K562 (cell line): ENCODE results near the gene NFATC3. TPM values are rescaled to one million over a fixed set of nuclear protein-coding genes. Genes with fewer than 3 reads are reported as not detected.

ENCODE experiments used
- MTA3 ChIP-seq: fragments of 450-650 bp; formaldehyde crosslinking; IDR thresholded peaks from 2 replicates; pipeline ENCODE4 v1.6.1; 2017; ENCODE audit warnings: mild to moderate bottlenecking, borderline replicate concordance
- MYBL2 ChIP-seq, 2 experiments: fragments of 450-650 bp in 1 of 2; sonication (generic) in 1 of 2; formaldehyde crosslinking in 1 of 2; IDR thresholded peaks; 2 replicates each; pipeline versions ENCODE4 v1.6.1 to v1.8.1; 2017 to 2022; ENCODE audit warnings: borderline replicate concordance in 1 of 2, inconsistent platforms in 1 of 2, low read depth in 1 of 2, mild to moderate bottlenecking in 1 of 2, missing genetic modification reagents in 1 of 2, moderate library complexity in 1 of 2
- NFRKB ChIP-seq: fragments of 450-650 bp; IDR thresholded peaks from 2 replicates; pipeline ENCODE4 v1.6.1; 2016; ENCODE audit warnings: low read depth
- SIN3B ChIP-seq: fragments of 450-650 bp; IDR thresholded peaks from 2 replicates; pipeline ENCODE4 v1.6.1; 2017; ENCODE audit warnings: low read depth, mild to moderate bottlenecking, moderate library complexity
- SLC30A9 ChIP-seq: fragments of 250-450 bp; sonication (Bioruptor Pico); IDR thresholded peaks from 2 replicates; pipeline ENCODE4 v1.8.0; 2022; ENCODE audit warnings: mild to moderate bottlenecking, moderate library complexity
- SMARCA5 ChIP-seq: fragments of 450-650 bp; IDR thresholded peaks from 2 replicates; pipeline ENCODE4 v1.6.1; 2016
- ZC3H8 ChIP-seq: fragments of 450-650 bp; IDR thresholded peaks from 2 replicates; pipeline ENCODE4 v1.6.1; 2017
- ZNF408 ChIP-seq: fragments of 250-450 bp; sonication (Bioruptor Pico); IDR thresholded peaks from 2 replicates; pipeline ENCODE4 v1.4.0; 2020; ENCODE audit warnings: low read depth, mild to moderate bottlenecking, moderate library complexity
- polyA plus RNA-seq, 8 experiments: library from polyadenylated mRNA; depleted of rRNA in 4 of 8; stranded (reverse) in 5 of 8; unstranded in 3 of 8; fragments of >200 nt; fragmentation: Nextera tagmentation in 2 of 8; fragmentation: Illumina TruSeq in 1 of 8; extraction: Ambion mirVana in 2 of 8; extraction: Trizol in 1 of 8; gene quantifications; 2 replicates each; pipeline versions ENCODE4 v1.2.1 to v1.2.3, GENCODE V29; 2011 to 2014; ENCODE audit warnings: inconsistent platforms in 1 of 8, missing spikeins in 1 of 8
- total RNA-seq, 7 experiments: library from RNA; depleted of rRNA in 6 of 7; stranded (reverse); fragments of >200 nt in 6 of 7; fragmentation: Illumina TruSeq in 2 of 7; extraction: Trizol in 2 of 7; gene quantifications; 2 replicates each; pipeline versions ENCODE4 v1.2.1 to v1.2.3, GENCODE V29; 2011 to 2021; ENCODE audit warnings: low replicate concordance in 1 of 7
- TF ChIP-seq, protein P1 (sequence below): sonication (generic); formaldehyde crosslinking; IDR thresholded peaks from 2 replicates; pipeline ENCODE4 v1.8.0; 2022; ENCODE audit warnings: mild to moderate bottlenecking, low read depth, missing genetic modification reagents
- TF ChIP-seq, protein P2 (sequence below), 2 experiments: fragments of 450-650 bp; formaldehyde crosslinking in 1 of 2; IDR thresholded peaks; 2 replicates each; pipeline versions ENCODE4 v1.4.0 to v1.6.1; 2014 to 2020; ENCODE audit warnings: mild to moderate bottlenecking in 2 of 2, borderline replicate concordance in 1 of 2, low read depth in 1 of 2
- TF ChIP-seq, protein P3 (sequence below): fragments of 450-650 bp; IDR thresholded peaks from 2 replicates; pipeline ENCODE4 v1.6.1; 2014; ENCODE audit warnings: low read depth, mild to moderate bottlenecking, moderate library complexity, borderline replicate concordance
- TF ChIP-seq, protein P4 (sequence below): sonication (generic); formaldehyde crosslinking; IDR thresholded peaks from 2 replicates; pipeline ENCODE4 v1.8.0; 2022; ENCODE audit warnings: mild to moderate bottlenecking, missing genetic modification reagents

The NFATC3 gene
- total and polyA plus RNA-seq, 9 of the 15 experiments (the other 6 are each of a cell fraction or from before 2014, with no cell fraction given) = 15.7 to 98.4 (median 59.4) TPM

DNA sequence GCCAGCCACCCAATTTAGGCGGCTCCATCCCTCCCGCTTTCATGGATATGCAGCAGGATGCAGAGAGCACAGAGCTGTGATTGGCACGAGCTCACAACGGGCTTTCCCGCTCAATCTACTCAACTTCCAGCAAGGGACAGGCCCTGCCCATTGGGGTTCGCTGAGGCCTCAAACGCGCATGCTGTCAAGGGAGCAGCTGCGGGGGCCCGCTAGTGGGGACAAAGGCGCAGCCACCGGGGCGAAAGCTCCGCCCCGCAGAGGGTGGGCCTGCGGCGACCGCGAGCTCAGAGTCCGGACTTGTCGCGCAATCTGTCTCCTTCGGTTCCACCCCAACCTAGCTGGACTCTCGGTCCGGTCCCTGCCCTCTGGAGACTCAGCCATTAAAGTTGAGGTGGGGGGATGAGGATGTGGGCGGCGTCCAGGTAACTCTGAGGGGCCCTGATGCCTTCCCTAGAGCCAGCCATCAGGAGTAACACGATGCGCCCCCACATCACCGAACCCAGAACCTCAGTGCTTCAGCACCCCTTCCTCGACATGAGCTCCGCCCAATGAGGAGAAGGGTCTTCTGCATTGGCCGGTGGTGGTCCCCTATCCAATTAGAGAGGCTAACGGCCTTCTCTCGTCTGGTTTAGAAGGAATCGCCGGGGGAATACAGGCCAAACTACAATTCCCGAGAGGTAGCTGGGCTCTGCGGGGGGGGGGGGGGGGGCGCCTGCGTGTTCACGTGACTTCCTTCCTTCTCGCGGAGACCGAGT lies 489 bp upstream of the NFATC3 start (continued):
- TF ChIP-seq, protein P1, sequence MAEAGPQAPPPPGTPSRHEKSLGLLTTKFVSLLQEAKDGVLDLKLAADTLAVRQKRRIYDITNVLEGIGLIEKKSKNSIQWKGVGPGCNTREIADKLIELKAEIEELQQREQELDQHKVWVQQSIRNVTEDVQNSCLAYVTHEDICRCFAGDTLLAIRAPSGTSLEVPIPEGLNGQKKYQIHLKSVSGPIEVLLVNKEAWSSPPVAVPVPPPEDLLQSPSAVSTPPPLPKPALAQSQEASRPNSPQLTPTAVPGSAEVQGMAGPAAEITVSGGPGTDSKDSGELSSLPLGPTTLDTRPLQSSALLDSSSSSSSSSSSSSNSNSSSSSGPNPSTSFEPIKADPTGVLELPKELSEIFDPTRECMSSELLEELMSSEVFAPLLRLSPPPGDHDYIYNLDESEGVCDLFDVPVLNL (CRISPR knock-in tag) = no peak
- no peak for TF ChIP-seq ZC3H8
- TF ChIP-seq NFRKB = peak; percentile 76; the same call in 1 of the 2 replicates
- TF ChIP-seq, protein P2, sequence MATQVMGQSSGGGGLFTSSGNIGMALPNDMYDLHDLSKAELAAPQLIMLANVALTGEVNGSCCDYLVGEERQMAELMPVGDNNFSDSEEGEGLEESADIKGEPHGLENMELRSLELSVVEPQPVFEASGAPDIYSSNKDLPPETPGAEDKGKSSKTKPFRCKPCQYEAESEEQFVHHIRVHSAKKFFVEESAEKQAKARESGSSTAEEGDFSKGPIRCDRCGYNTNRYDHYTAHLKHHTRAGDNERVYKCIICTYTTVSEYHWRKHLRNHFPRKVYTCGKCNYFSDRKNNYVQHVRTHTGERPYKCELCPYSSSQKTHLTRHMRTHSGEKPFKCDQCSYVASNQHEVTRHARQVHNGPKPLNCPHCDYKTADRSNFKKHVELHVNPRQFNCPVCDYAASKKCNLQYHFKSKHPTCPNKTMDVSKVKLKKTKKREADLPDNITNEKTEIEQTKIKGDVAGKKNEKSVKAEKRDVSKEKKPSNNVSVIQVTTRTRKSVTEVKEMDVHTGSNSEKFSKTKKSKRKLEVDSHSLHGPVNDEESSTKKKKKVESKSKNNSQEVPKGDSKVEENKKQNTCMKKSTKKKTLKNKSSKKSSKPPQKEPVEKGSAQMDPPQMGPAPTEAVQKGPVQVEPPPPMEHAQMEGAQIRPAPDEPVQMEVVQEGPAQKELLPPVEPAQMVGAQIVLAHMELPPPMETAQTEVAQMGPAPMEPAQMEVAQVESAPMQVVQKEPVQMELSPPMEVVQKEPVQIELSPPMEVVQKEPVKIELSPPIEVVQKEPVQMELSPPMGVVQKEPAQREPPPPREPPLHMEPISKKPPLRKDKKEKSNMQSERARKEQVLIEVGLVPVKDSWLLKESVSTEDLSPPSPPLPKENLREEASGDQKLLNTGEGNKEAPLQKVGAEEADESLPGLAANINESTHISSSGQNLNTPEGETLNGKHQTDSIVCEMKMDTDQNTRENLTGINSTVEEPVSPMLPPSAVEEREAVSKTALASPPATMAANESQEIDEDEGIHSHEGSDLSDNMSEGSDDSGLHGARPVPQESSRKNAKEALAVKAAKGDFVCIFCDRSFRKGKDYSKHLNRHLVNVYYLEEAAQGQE (IDR thresholded peaks at IDR 0.05; ENCODE audit: borderline replicate concordance) = no peak
- TF ChIP-seq, protein P2 (CRISPR knock-in tag; IDR thresholded peaks at IDR 0.05; ENCODE audit: low read depth) = peak; percentile 50; the same call in 1 of the 2 replicates
- TF ChIP-seq, protein P3, sequence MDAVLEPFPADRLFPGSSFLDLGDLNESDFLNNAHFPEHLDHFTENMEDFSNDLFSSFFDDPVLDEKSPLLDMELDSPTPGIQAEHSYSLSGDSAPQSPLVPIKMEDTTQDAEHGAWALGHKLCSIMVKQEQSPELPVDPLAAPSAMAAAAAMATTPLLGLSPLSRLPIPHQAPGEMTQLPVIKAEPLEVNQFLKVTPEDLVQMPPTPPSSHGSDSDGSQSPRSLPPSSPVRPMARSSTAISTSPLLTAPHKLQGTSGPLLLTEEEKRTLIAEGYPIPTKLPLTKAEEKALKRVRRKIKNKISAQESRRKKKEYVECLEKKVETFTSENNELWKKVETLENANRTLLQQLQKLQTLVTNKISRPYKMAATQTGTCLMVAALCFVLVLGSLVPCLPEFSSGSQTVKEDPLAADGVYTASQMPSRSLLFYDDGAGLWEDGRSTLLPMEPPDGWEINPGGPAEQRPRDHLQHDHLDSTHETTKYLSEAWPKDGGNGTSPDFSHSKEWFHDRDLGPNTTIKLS = peak; percentile 64; the same call in 1 of the 2 replicates
- TF ChIP-seq, protein P4, sequence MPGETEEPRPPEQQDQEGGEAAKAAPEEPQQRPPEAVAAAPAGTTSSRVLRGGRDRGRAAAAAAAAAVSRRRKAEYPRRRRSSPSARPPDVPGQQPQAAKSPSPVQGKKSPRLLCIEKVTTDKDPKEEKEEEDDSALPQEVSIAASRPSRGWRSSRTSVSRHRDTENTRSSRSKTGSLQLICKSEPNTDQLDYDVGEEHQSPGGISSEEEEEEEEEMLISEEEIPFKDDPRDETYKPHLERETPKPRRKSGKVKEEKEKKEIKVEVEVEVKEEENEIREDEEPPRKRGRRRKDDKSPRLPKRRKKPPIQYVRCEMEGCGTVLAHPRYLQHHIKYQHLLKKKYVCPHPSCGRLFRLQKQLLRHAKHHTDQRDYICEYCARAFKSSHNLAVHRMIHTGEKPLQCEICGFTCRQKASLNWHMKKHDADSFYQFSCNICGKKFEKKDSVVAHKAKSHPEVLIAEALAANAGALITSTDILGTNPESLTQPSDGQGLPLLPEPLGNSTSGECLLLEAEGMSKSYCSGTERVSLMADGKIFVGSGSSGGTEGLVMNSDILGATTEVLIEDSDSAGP (CRISPR knock-in tag) = no peak
- no peak for TF ChIP-seq ZNF408 (CRISPR knock-in tag)
- no peak for TF ChIP-seq SIN3B
- no peak for TF ChIP-seq SMARCA5
- TF ChIP-seq SLC30A9 = no peak
- TF ChIP-seq MTA3 = peak; percentile 80; the same call in 1 of the 2 replicates
- no peak for TF ChIP-seq MYBL2 (IDR thresholded peaks at IDR 0.05; ENCODE audit: low read depth)
- TF ChIP-seq MYBL2 (CRISPR knock-in tag; IDR thresholded peaks at IDR 0.05; ENCODE audit: borderline replicate concordance) = no peak
